ENCODE measurements around the gene NIPAL3.

- TF ChIP-seq TEAD1 (CRISPR knock-in tag; IDR thresholded peaks at IDR 0.05) = no peak
- TF ChIP-seq NR2C2 (CRISPR knock-in tag; IDR thresholded peaks at IDR 0.05) = no peak
- no peak for TF ChIP-seq ZBTB21 (CRISPR knock-in tag; IDR thresholded peaks at IDR 0.05; ENCODE audit: borderline replicate concordance)
- no peak for TF ChIP-seq ZNF232 (CRISPR knock-in tag; IDR thresholded peaks at IDR 0.05)
- TF ChIP-seq, protein P1, sequence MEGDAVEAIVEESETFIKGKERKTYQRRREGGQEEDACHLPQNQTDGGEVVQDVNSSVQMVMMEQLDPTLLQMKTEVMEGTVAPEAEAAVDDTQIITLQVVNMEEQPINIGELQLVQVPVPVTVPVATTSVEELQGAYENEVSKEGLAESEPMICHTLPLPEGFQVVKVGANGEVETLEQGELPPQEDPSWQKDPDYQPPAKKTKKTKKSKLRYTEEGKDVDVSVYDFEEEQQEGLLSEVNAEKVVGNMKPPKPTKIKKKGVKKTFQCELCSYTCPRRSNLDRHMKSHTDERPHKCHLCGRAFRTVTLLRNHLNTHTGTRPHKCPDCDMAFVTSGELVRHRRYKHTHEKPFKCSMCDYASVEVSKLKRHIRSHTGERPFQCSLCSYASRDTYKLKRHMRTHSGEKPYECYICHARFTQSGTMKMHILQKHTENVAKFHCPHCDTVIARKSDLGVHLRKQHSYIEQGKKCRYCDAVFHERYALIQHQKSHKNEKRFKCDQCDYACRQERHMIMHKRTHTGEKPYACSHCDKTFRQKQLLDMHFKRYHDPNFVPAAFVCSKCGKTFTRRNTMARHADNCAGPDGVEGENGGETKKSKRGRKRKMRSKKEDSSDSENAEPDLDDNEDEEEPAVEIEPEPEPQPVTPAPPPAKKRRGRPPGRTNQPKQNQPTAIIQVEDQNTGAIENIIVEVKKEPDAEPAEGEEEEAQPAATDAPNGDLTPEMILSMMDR (IDR thresholded peaks at IDR 0.05) = no peak
- no peak for TF ChIP-seq CBFB (CRISPR knock-in tag; IDR thresholded peaks at IDR 0.05; ENCODE audit: low read depth)
- TF ChIP-seq, protein P2, sequence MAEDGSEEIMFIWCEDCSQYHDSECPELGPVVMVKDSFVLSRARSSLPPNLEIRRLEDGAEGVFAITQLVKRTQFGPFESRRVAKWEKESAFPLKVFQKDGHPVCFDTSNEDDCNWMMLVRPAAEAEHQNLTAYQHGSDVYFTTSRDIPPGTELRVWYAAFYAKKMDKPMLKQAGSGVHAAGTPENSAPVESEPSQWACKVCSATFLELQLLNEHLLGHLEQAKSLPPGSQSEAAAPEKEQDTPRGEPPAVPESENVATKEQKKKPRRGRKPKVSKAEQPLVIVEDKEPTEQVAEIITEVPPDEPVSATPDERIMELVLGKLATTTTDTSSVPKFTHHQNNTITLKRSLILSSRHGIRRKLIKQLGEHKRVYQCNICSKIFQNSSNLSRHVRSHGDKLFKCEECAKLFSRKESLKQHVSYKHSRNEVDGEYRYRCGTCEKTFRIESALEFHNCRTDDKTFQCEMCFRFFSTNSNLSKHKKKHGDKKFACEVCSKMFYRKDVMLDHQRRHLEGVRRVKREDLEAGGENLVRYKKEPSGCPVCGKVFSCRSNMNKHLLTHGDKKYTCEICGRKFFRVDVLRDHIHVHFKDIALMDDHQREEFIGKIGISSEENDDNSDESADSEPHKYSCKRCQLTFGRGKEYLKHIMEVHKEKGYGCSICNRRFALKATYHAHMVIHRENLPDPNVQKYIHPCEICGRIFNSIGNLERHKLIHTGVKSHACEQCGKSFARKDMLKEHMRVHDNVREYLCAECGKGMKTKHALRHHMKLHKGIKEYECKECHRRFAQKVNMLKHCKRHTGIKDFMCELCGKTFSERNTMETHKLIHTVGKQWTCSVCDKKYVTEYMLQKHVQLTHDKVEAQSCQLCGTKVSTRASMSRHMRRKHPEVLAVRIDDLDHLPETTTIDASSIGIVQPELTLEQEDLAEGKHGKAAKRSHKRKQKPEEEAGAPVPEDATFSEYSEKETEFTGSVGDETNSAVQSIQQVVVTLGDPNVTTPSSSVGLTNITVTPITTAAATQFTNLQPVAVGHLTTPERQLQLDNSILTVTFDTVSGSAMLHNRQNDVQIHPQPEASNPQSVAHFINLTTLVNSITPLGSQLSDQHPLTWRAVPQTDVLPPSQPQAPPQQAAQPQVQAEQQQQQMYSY (CRISPR knock-in tag; IDR thresholded peaks at IDR 0.05) = no peak
- TF ChIP-seq, protein P3, sequence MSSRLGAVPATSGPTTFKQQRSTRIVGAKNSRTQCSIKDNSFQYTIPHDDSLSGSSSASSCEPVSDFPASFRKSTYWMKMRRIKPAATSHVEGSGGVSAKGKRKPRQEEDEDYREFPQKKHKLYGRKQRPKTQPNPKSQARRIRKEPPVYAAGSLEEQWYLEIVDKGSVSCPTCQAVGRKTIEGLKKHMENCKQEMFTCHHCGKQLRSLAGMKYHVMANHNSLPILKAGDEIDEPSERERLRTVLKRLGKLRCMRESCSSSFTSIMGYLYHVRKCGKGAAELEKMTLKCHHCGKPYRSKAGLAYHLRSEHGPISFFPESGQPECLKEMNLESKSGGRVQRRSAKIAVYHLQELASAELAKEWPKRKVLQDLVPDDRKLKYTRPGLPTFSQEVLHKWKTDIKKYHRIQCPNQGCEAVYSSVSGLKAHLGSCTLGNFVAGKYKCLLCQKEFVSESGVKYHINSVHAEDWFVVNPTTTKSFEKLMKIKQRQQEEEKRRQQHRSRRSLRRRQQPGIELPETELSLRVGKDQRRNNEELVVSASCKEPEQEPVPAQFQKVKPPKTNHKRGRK (CRISPR knock-in tag; IDR thresholded peaks at IDR 0.05; ENCODE audit: borderline replicate concordance) = no peak
- TF ChIP-seq, protein P4, sequence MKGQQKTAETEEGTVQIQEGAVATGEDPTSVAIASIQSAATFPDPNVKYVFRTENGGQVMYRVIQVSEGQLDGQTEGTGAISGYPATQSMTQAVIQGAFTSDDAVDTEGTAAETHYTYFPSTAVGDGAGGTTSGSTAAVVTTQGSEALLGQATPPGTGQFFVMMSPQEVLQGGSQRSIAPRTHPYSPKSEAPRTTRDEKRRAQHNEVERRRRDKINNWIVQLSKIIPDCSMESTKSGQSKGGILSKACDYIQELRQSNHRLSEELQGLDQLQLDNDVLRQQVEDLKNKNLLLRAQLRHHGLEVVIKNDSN (CRISPR knock-in tag; IDR thresholded peaks at IDR 0.05) = no peak
These were observed 48.9 kb upstream of the NIPAL3 start for GRCh38 chr1:24366707-24367106.
